ENCODE results near the gene OBSCN. TPM values are rescaled to one million over a fixed set of nuclear protein-coding genes. Genes with fewer than 3 reads are reported as not detected.

The OBSCN gene
- total and polyA plus RNA-seq, 10 of the 15 experiments (the other 5 are each of a cell fraction or from before 2014, with no cell fraction given): 0.01 to 0.36 (median 0.08) TPM; not detected in 2

DNA sequence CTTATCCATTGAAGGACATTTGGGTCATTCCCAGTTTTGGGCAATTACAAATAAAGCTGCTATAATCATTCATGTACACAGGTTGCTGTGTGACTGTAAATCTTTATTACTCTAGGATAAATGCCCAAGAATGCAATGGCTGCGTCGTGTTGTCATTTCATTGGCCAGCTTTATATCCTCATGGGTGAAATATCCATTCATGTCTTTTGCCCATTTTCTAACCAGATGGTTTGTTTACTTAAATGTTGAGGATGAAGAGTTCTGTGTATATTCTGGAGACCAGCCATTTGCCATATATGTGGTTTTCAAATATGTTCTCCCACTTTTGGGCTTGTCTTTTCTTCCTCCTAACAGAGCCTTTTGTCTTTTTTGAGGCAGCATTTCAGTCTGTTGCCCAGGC, 173.5 kb downstream of the OBSCN start:
- ChIA-PET RAD21 (ENCODE audit: unreplicated experiment) (no interaction called here), CTCF (interaction anchor here (0.6 kb wide), 1 partner anchor 251 kb away, joined by 4 read pairs; no protein-coding TSS in a partner anchor), POLR2A (no interaction called here), SMC1A (ENCODE audit: uncharacterized antibody, unreplicated experiment) (no interaction called here)
- Histone ChIP-seq H3K4me1 (ENCODE audit: control insufficient read depth, insufficient read depth, low read length) (no peaks in the 10 kb centered on the region), H3K27me3 (replicated peaks in 1 of 2; ENCODE audit: control insufficient read depth in 2 of 2, insufficient read depth in 2 of 2, low read length in 1 of 2) (peaks cover 0 to 5% of the 10 kb centered on the region in 2 experiments; a peak in 3 of 4 replicates), H4K20me1 (ENCODE audit: control insufficient read depth, insufficient read depth) (no peaks in the 10 kb centered on the region), H3K4me3 (no peak overlapping the region), H3K9ac (ENCODE audit: control insufficient read depth, insufficient read depth, low read length) (no peak overlapping the region), H3K4me2 (ENCODE audit: control insufficient read depth, insufficient read depth) (no peak overlapping the region), H2AFZ (ENCODE audit: control insufficient read depth, low read depth, low read length) (no peak overlapping the region), H3K9me3 (replicated peaks; ENCODE audit: control insufficient read depth, insufficient read depth, low read length) (no peaks in the 10 kb centered on the region; the same call in 2 of the 3 replicates), H3K79me2 (ENCODE audit: control insufficient read depth, insufficient read depth, low read length) (no peaks in the 10 kb centered on the region), H3K27ac (ENCODE audit: control insufficient read depth, insufficient read depth) (no peak overlapping the region), H3K36me3 (ENCODE audit: control insufficient read depth in 2 of 2, insufficient read depth in 2 of 2, low read length in 1 of 2) (no peaks in the 10 kb centered on the region)
- intact Hi-C loops (cut with micrococcal nuclease; ENCODE audit: unreplicated experiment): no loop called here
- no TSS peak for BruUV-seq (replicated peaks)
- WGBS (ENCODE audit: insufficient coverage, insufficient replicate concordance, low lambda C conversion rate, missing lambda C conversion rate): 70% methylated on average over 2 of the region's 2 CpGs
- DNase-seq (ENCODE audit: low read depth, low spot score) (no peak), FAIRE-seq (no peak), ATAC-seq (no peak)
- TF ChIP-seq, protein P1, sequence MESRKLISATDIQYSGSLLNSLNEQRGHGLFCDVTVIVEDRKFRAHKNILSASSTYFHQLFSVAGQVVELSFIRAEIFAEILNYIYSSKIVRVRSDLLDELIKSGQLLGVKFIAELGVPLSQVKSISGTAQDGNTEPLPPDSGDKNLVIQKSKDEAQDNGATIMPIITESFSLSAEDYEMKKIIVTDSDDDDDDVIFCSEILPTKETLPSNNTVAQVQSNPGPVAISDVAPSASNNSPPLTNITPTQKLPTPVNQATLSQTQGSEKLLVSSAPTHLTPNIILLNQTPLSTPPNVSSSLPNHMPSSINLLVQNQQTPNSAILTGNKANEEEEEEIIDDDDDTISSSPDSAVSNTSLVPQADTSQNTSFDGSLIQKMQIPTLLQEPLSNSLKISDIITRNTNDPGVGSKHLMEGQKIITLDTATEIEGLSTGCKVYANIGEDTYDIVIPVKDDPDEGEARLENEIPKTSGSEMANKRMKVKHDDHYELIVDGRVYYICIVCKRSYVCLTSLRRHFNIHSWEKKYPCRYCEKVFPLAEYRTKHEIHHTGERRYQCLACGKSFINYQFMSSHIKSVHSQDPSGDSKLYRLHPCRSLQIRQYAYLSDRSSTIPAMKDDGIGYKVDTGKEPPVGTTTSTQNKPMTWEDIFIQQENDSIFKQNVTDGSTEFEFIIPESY (IDR thresholded peaks at IDR 0.05): no peak
- TF ChIP-seq LARP7 (IDR thresholded peaks at IDR 0.05) (no peak), TCF12 (IDR thresholded peaks at IDR 0.05; ENCODE audit: low read depth, low read length) (no peak), PML (IDR thresholded peaks at IDR 0.05; ENCODE audit: low read length) (no peak), SREBF1 (IDR thresholded peaks at IDR 0.05; ENCODE audit: low read length) (no peak), HDAC6 (IDR thresholded peaks at IDR 0.05; ENCODE audit: unreplicated experiment) (no peak), FOXK2 (IDR thresholded peaks at IDR 0.05) (no peak), STAT3 (IDR thresholded peaks at IDR 0.05; ENCODE audit: low read depth, low read length) (no peak)
- in situ Hi-C loops (cut with MboI): no loop called here
